ACC112 (cell line): Measurements from ENCODE around the gene PHYHD1.
A peak's percentile ranks its signal among the peaks of the same experiment; 100 is the strongest.

Experiments used
- H2AFZ ChIP-seq: fragments of 200-600 bp; sonication (generic); one replicate; pipeline ENCODE4 v1.6.0; 2017; ENCODE audit warnings: antibody characterized with exemption, low read length; ENCODE audit not compliant: unreplicated experiment
- H3K27ac ChIP-seq: fragments of 200-600 bp; sonication (generic); 2 replicates; pipeline ENCODE4 v1.5.1; 2014; ENCODE audit warnings: low read depth, mild to moderate bottlenecking, antibody characterized with exemption, low read length, moderate library complexity
- H3K27me3 ChIP-seq: fragments of 200-600 bp; sonication (generic); 2 replicates; pipeline ENCODE4 v1.6.1; 2014; ENCODE audit warnings: mild to moderate bottlenecking, antibody characterized with exemption, low read length, moderate library complexity, mixed read lengths; ENCODE audit not compliant: insufficient read depth
- H3K36me3 ChIP-seq: fragments of 200-600 bp; sonication (generic); 2 replicates; pipeline ENCODE4 v1.6.1; 2016; ENCODE audit warnings: mild to moderate bottlenecking, antibody characterized with exemption, low read length, moderate library complexity, mixed read lengths; ENCODE audit not compliant: insufficient read depth
- H3K4me1 ChIP-seq: fragments of 200-600 bp; sonication (generic); one replicate; pipeline ENCODE4 v1.6.1; 2016; ENCODE audit warnings: low read length, mixed read lengths; ENCODE audit not compliant: insufficient read depth, unreplicated experiment, control insufficient read depth
- H3K4me3 ChIP-seq: fragments of 200-600 bp; sonication (generic); 2 replicates; pipeline ENCODE4 v1.5.1; 2014; ENCODE audit warnings: mild to moderate bottlenecking, low read depth, low read length
- H3K79me2 ChIP-seq: fragments of 200-600 bp; sonication (generic); one replicate; pipeline ENCODE4 v1.6.0; 2016; ENCODE audit warnings: low read length; ENCODE audit not compliant: control insufficient read depth, unreplicated experiment, insufficient read depth

The PHYHD1 gene

DNA sequence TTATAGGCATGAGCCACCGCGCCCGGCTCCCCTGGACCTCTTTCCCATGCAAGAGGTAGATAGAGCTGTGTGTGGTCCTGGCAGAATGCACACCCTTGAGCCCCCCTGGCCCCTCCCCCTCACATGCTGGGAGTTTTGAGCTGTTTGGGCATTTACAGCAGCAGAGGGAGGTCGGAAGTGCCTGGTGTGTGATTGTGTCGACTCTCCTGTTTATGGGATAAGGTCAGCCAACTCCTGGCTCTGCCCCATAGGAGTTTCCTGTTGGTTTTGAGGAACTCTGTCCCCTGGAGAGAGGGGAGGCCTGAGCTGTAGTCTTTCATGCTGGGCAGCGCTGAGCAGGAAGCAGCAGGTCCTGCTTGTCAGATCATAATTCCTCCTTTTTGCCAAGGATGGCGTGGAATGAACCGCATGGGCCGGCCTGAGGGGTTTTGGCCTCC is 32.9 kb upstream of the PHYHD1 start:
- peaks cover 8% of the 10 kb centered on the region for H3K36me3 ChIP-seq
- no peak overlapping the region for H2AFZ ChIP-seq
- H3K4me3 ChIP-seq = no peak overlapping the region
- H3K27me3 ChIP-seq = no peaks in the 10 kb centered on the region
- peaks cover 83% of the 10 kb centered on the region for H3K79me2 ChIP-seq
- peaks cover 42% of the 10 kb centered on the region for H3K4me1 ChIP-seq
- H3K27ac ChIP-seq = 0 out of 2 replicates have a peak overlapping the region, but pooled peaks have one; percentile 5

DNA sequence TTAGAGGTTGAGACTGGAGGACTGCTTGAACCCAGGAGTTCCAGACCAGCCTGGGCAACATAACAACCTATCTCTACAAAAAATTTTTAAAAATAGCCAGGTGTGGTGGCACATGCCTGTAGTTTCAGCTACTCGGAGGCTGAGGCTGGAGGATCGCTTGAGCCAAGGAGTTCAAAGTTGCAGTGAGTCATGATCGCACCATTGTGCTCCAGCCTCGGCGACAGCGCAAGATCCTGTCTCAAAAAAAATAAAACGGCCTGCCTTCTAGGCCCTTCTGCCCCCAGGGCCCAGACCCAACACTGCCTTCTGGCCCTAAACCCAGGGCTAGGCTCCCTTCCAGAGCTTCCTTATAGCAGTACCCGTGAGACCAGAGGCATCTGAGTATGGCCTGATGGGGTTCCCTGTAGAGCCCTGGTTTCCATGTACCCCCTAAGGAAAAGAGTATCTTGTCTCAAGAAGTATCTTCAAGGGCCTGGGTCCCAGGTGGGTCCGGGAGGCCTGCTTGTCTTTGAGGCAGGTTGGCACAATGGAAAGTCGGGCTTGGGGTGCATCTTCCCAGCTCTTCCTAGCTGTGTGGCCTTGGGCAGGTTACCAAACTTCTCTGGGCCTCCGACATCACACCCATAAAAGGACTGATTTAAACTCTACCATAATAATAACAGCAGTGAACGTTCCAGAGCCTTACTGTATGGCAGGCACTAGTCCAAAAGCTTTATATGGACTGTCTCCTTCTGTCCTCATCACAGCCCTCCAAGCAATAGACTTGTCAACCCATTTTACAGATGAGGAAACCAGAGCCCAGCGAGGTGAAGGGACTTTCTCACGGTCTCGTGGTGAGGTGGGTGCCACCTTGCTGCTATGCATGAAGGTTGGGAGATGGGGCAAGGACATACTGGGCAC is 29.2 kb upstream of the PHYHD1 start:
- H3K4me1 ChIP-seq = peaks cover 36% of the 10 kb centered on the region
- H3K79me2 ChIP-seq = peaks cover 58% of the 10 kb centered on the region
- H3K4me3 ChIP-seq = no peak overlapping the region
- peak overlapping the region; percentile 62 for H3K27ac ChIP-seq
- no peak overlapping the region for H2AFZ ChIP-seq
- peaks cover 8% of the 10 kb centered on the region for H3K36me3 ChIP-seq
- H3K27me3 ChIP-seq = no peaks in the 10 kb centered on the region

DNA sequence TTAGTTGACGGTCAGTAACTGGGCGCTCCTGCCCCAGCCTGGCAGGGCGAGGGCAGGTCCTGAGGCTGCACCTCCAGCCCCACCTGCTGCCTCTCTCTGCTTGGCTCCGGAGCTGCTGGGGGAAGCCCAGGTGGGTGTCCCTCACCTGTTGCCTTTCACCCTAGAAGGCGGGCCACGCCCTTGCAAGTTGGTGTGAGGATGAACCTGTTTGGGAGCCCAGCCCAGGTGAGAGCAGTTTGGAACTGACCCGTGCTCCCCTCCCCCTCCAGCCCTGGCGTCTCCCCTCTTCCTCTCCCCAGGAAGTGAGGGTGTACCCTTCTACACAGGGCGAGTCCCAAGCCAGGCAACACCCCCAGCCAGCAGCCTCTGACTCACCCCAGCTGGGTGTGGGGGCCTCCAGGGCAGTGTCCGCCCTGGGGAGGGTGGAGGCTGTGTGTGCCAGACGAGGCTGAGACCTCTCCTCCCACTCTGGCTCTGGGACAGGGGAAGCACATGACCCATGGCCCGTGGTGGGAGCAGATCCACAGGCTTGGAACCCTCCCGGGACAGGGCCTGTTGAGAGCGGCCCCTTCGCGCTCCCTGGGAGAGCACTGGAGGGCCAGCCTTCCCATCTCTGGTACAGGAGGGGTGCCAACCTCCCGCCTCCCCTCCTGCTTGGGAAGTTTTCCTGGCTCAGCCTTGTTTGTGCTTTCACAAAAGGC is 28.4 kb upstream of the PHYHD1 start:
- Histone ChIP-seq H3K36me3 (peaks cover 15% of the 10 kb centered on the region), H3K27me3 (no peaks in the 10 kb centered on the region), H3K4me1 (peaks cover 36% of the 10 kb centered on the region), H3K27ac (peak overlapping the region; percentile 78), H3K4me3 (peak overlapping the region; percentile 64), H3K79me2 (peaks cover 60% of the 10 kb centered on the region), H2AFZ (no peak overlapping the region)

DNA sequence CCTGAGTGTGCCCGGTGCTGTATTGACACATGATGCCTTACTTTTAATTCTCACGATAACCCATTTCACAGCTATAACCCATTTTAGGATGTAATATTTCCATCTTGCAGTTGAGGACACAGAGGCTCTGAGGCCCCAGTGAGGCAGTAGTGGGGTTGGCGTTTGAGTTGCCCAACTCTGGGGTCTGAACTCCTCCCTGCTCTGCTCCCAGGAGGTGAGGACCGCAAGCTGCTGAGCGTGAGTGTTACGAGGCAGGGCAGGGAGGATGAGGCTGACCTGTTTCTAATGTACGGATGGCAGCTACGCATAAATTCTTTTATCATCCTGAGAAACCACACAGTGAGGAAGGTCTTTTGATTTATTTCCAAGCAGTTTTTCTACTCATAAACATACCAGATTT is 27.4 kb upstream of the PHYHD1 start:
- H2AFZ ChIP-seq = no peak overlapping the region
- H3K27me3 ChIP-seq = no peaks in the 10 kb centered on the region
- peaks cover 17% of the 10 kb centered on the region for H3K36me3 ChIP-seq
- H3K4me3 ChIP-seq = no peak overlapping the region
- H3K27ac ChIP-seq = no peak overlapping the region
- peaks cover 29% of the 10 kb centered on the region for H3K4me1 ChIP-seq
- H3K79me2 ChIP-seq = peaks cover 61% of the 10 kb centered on the region

DNA sequence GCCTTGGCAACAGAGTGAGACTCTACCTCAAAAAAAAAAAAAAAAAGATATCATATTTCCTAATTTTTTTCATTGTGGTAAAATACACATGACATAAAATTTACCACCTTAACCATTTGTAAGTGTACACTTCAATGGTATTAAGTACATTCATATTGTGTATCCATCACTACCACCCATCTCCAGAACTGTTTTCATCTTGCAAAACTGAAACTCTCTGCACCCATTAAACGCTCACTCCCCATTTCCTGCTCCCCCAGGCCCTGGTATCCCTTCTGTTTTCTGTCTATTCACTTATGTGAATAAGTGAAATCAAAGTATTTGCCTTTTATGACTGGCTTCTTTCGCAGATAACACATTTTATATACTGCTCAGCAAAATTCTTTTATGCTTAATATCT is 26.0 kb upstream of the PHYHD1 start:
- Histone ChIP-seq H2AFZ (no peak overlapping the region), H3K36me3 (peaks cover 17% of the 10 kb centered on the region; the same call in 1 of the 2 replicates), H3K27me3 (no peaks in the 10 kb centered on the region), H3K79me2 (peaks cover 58% of the 10 kb centered on the region), H3K4me1 (peaks cover 34% of the 10 kb centered on the region), H3K27ac (no peak overlapping the region), H3K4me3 (no peak overlapping the region)

DNA sequence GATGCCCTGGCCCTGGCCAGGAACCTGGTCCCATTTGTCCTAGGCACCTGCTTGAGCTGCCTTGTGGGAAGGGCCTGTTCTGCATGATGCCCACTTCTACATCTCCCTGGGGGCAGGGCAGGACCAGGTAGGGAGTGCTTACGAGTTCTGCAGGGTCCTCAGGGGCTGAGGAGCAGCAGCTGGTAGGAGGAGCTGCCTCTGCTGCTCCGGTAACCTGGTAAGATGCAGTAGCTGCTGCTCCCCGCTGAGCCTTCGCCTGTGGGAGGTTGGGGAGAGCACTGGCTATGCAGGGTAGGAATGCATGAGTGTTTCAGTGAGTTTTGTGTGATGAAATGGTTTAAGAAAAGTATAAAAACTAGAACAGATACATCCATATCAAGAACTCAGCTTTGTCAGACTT is 25.2 kb upstream of the PHYHD1 start:
- no peak overlapping the region for H3K4me3 ChIP-seq
- H3K4me1 ChIP-seq = peaks cover 40% of the 10 kb centered on the region
- H2AFZ ChIP-seq = no peak overlapping the region
- peaks cover 50% of the 10 kb centered on the region for H3K79me2 ChIP-seq
- no peaks in the 10 kb centered on the region for H3K27me3 ChIP-seq
- H3K36me3 ChIP-seq = peaks cover 17% of the 10 kb centered on the region; the same call in 1 of the 2 replicates
- H3K27ac ChIP-seq = no peak overlapping the region

DNA sequence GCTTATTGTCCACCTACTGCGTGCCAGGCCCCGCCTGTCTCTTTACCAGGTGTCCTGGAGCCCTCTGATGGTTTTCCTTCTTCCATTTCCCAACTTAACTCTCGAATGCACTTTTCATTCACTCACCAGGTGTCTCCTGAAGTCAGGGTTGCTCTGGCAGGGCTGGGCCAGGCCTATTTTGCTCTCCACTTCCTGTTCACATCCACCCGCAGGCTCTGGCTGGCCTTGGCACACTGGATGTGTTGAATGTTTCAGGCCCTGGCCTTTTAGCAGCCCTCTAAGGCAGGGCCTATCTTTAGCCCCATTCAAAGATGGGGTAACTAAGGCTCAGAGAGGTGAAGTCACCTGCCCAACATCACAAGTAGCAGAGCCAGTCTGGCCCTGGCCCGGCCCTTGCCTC is 22.4 kb upstream of the PHYHD1 start:
- peaks cover 31% of the 10 kb centered on the region for H3K79me2 ChIP-seq
- no peak overlapping the region for H2AFZ ChIP-seq
- H3K36me3 ChIP-seq = peaks cover 14% of the 10 kb centered on the region; the same call in 1 of the 2 replicates
- H3K4me1 ChIP-seq = peaks cover 28% of the 10 kb centered on the region
- H3K27ac ChIP-seq = no peak overlapping the region
- no peaks in the 10 kb centered on the region for H3K27me3 ChIP-seq
- H3K4me3 ChIP-seq = no peak overlapping the region

DNA sequence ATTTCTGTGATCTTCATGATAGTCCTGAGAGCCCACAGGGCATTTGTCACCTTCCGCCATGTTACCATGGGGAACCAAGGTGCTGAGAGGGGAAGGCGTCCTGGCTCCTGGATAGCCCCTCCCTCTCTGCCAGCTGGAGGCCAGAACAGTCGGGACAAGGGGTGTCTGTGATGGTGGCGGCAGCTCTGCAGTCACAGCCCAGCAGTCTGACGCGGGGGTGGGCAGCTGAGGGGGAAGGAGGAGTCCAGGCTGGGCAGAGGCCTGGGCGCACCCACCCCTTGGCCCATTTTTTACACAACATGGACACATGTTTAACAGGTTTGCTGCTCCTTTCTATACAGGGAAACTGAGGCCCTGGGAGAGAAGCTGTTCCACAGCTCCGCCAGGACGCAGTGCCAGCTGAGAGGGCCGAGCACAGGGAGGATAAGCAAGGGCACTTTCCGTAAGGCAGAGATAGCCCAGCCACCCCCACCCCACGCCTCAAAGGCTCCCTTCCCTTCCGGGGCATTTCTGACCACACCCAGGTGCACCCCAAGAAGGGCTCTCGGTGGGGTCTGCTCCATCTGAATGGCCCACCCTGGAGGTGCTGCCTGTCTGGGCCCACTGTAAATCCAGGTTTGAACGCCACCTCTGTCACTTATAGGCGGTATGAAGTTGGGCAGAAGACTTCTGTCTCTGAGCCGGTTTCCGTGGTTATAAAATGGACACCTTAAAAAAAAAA is 21.8 kb upstream of the PHYHD1 start:
- no peak overlapping the region for H3K4me3 ChIP-seq
- H3K27ac ChIP-seq = peak overlapping the region; percentile 30; the same call in 1 of the 2 replicates
- H3K36me3 ChIP-seq = peaks cover 14% of the 10 kb centered on the region; the same call in 1 of the 2 replicates
- peaks cover 27% of the 10 kb centered on the region for H3K79me2 ChIP-seq
- H3K4me1 ChIP-seq = peaks cover 31% of the 10 kb centered on the region
- H2AFZ ChIP-seq = no peak overlapping the region
- H3K27me3 ChIP-seq = no peaks in the 10 kb centered on the region

DNA sequence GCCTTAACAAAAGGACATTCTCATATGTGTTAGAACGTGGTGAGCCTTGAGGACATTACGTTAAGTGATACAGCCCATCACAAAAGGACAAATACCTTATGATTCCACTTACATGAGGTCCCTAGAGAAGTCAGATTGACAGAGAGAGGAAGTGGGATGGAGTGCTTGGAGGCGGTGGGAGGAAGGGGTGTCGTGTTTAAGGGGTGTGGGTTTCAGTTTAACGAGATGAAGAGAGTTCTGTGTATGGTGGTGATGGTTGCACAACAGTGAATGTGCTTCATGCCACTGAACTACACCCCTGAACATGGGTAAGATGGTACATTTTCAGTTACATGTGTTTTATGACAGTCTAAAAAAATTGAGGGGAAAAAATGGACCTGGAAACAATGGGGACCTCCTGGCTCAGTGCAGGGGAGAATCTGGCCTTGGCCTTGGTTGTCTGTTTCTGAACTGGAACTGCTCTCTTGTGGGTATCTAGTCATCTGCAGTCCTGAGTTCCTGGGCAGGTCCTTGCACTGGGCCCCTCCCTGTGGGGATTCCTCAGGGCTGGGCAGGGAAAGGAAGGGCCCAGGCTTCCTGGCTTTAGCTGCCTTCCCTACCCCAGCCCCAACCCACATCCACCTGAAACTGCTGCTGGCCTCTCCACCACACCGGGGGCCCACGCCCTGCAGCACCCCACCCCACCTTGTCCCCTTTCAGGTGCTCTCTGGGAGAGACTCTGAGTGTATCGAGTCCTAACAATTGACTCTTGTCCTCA is 21.0 kb upstream of the PHYHD1 start:
- Histone ChIP-seq H3K36me3 (peaks cover 14% of the 10 kb centered on the region; the same call in 1 of the 2 replicates), H3K27ac (peak overlapping the region; percentile 30; the same call in 1 of the 2 replicates), H3K4me1 (peaks cover 34% of the 10 kb centered on the region), H3K79me2 (peaks cover 27% of the 10 kb centered on the region), H3K4me3 (no peak overlapping the region), H2AFZ (no peak overlapping the region), H3K27me3 (no peaks in the 10 kb centered on the region)

DNA sequence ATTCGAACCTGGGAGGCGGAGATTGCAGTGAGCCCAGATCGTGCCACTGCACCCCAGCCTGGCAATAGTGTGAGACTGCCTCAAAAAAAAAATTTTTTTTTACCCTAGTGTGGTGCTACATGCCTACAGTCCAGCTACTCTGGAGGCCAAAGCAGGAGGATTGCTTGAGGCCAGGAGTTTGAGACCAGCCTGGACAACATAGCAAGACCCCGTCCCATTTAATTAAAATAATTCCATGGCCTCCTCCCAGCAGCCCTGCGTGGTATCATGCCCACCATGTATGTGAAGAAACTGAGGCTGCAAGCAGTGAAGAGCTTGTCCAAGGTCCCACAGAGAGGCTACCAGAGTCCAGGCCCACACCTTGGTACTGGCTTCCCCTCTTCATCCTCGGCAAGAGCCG is 19.4 kb upstream of the PHYHD1 start:
- peaks cover 14% of the 10 kb centered on the region; the same call in 1 of the 2 replicates for H3K36me3 ChIP-seq
- no peak overlapping the region for H2AFZ ChIP-seq
- no peak overlapping the region for H3K27ac ChIP-seq
- H3K4me1 ChIP-seq = peaks cover 34% of the 10 kb centered on the region
- no peak overlapping the region for H3K4me3 ChIP-seq
- H3K79me2 ChIP-seq = peaks cover 34% of the 10 kb centered on the region
- H3K27me3 ChIP-seq = no peaks in the 10 kb centered on the region
